ENCODE data around the gene MARCKSL1. TPM values are rescaled to one million over a fixed set of nuclear protein-coding genes. Genes with fewer than 3 reads are reported as not detected.

Gene MARCKSL1
- total and polyA plus RNA-seq, 2 of the 13 experiments (the other 11 are each of a cell fraction or from before 2014, with no cell fraction given) = 81.9 to 155 TPM

GRCh38 chr1:32291708-32292538 is 44.1 kb downstream of the MARCKSL1 start, which contains the start of gene HDAC1 (continued):
- no peak for TF ChIP-seq SKIL (CRISPR knock-in tag; IDR thresholded peaks at IDR 0.05; ENCODE audit: borderline replicate concordance)
- no peak for TF ChIP-seq AGO1 (IDR thresholded peaks at IDR 0.05; ENCODE audit: low read depth, low read length, poor library complexity, severe bottlenecking)
- peak; percentile 68; the same call in 1 of the 2 replicates for TF ChIP-seq SALL2 (CRISPR knock-in tag; IDR thresholded peaks at IDR 0.05)
- TF ChIP-seq ZNF44 (CRISPR knock-in tag; IDR thresholded peaks at IDR 0.05) = no peak
- TF ChIP-seq ZNF260 (CRISPR knock-in tag; IDR thresholded peaks at IDR 0.05; ENCODE audit: borderline replicate concordance, low read depth) = no peak
- TF ChIP-seq BRF2 (CRISPR knock-in tag; IDR thresholded peaks at IDR 0.05) = no peak
- no peak for TF ChIP-seq ZNF530 (CRISPR knock-in tag; IDR thresholded peaks at IDR 0.05; ENCODE audit: low read depth)
- TF ChIP-seq MATR3 (CRISPR knock-in tag; IDR thresholded peaks at IDR 0.05) = no peak
- TF ChIP-seq ZNF619 (CRISPR knock-in tag; IDR thresholded peaks at IDR 0.05) = no peak
- TF ChIP-seq ZNF136 (CRISPR knock-in tag; IDR thresholded peaks at IDR 0.05; ENCODE audit: low read depth) = no peak
- peak; percentile 50 for TF ChIP-seq FOXA3 (CRISPR knock-in tag; IDR thresholded peaks at IDR 0.05)
- TF ChIP-seq LBX2 (CRISPR knock-in tag; IDR thresholded peaks at IDR 0.05; ENCODE audit: borderline replicate concordance) = no peak
- TF ChIP-seq DMTF1 (CRISPR knock-in tag; IDR thresholded peaks at IDR 0.05) = no peak
- TF ChIP-seq RFX3 (CRISPR knock-in tag; IDR thresholded peaks at IDR 0.05) = no peak
- peak; percentile 52 for TF ChIP-seq PAXIP1 (CRISPR knock-in tag; conservative IDR thresholded peaks at IDR 0.05)
- TF ChIP-seq ZNF883 (CRISPR knock-in tag; IDR thresholded peaks at IDR 0.05; ENCODE audit: not compliant biosample characterization) = peak; percentile 27
- no peak for TF ChIP-seq PHB2 (IDR thresholded peaks at IDR 0.05; ENCODE audit: partially characterized antibody)
- TF ChIP-seq ZNF878 (CRISPR knock-in tag; IDR thresholded peaks at IDR 0.05) = no peak
- no peak for TF ChIP-seq TOE1 (CRISPR knock-in tag; IDR thresholded peaks at IDR 0.05)

All from HepG2 (cell line).